Measurements from ENCODE around the gene HDGFL2.

Gene HDGFL2

DNA sequence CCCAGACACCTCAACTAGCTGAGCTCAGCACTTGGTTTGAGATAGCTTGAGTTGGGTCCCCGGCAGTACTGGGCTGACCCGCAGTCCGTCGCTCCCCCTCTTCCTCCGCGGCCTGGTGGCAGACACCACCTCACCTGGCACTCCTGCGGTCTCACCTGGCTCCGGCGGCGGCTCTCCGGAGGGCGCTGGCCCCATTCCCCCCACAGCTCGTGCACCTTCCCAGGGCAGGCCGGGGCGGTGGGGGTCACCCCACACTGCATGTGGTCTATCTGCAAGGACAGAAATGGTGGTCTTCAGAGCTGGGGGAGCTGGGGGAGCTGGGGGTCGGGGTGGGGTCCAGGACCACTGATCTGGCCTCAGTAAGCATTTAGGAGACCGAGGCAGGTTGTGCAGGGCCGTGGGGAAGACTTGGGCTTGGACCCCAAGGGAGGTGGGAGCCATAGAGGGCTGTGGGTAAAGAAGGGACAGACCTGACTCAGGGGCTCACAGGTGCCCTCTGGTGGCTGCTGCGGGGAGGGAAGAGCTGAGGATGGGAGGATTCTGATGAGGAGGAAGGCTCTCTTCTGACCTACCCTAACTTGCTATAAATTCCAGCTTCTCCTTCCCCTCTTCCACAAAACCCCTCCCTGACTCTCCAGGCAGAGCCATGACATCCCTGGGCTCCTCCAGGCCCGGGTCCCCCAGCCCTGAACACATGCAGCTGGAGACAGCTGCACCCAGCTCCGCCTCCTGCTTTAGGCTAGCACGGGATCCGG is 52.9 kb downstream of the HDGFL2 start (continued):
- TF ChIP-seq, protein P1, sequence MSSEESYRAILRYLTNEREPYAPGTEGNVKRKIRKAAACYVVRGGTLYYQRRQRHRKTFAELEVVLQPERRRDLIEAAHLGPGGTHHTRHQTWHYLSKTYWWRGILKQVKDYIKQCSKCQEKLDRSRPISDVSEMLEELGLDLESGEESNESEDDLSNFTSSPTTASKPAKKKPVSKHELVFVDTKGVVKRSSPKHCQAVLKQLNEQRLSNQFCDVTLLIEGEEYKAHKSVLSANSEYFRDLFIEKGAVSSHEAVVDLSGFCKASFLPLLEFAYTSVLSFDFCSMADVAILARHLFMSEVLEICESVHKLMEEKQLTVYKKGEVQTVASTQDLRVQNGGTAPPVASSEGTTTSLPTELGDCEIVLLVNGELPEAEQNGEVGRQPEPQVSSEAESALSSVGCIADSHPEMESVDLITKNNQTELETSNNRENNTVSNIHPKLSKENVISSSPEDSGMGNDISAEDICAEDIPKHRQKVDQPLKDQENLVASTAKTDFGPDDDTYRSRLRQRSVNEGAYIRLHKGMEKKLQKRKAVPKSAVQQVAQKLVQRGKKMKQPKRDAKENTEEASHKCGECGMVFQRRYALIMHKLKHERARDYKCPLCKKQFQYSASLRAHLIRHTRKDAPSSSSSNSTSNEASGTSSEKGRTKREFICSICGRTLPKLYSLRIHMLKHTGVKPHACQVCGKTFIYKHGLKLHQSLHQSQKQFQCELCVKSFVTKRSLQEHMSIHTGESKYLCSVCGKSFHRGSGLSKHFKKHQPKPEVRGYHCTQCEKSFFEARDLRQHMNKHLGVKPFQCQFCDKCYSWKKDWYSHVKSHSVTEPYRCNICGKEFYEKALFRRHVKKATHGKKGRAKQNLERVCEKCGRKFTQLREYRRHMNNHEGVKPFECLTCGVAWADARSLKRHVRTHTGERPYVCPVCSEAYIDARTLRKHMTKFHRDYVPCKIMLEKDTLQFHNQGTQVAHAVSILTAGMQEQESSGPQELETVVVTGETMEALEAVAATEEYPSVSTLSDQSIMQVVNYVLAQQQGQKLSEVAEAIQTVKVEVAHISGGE (tag by site-specific recombination; conservative IDR thresholded peaks at IDR 0.05; ENCODE audit: low read depth) = no peak
- no peak for TF ChIP-seq ZNF223 (tag by site-specific recombination; IDR thresholded peaks at IDR 0.05)
- TF ChIP-seq MEIS1 (CRISPR knock-in tag; IDR thresholded peaks at IDR 0.05; ENCODE audit: borderline replicate concordance) = no peak
- no peak for TF ChIP-seq ZNF626 (tag by site-specific recombination; IDR thresholded peaks at IDR 0.05)
- TF ChIP-seq ZIC2 (tag by site-specific recombination; IDR thresholded peaks at IDR 0.05) = no peak
- TF ChIP-seq GLIS1 (tag by site-specific recombination; IDR thresholded peaks at IDR 0.05) = 0 out of 2 replicates have a peak, but pooled peaks have one; percentile 15
- TF ChIP-seq ZNF404 (tag by site-specific recombination; IDR thresholded peaks at IDR 0.05) = no peak
- TF ChIP-seq ZNF654 (tag by site-specific recombination; IDR thresholded peaks at IDR 0.05; ENCODE audit: low read depth) = peak; percentile 50
- TF ChIP-seq, protein P2, sequence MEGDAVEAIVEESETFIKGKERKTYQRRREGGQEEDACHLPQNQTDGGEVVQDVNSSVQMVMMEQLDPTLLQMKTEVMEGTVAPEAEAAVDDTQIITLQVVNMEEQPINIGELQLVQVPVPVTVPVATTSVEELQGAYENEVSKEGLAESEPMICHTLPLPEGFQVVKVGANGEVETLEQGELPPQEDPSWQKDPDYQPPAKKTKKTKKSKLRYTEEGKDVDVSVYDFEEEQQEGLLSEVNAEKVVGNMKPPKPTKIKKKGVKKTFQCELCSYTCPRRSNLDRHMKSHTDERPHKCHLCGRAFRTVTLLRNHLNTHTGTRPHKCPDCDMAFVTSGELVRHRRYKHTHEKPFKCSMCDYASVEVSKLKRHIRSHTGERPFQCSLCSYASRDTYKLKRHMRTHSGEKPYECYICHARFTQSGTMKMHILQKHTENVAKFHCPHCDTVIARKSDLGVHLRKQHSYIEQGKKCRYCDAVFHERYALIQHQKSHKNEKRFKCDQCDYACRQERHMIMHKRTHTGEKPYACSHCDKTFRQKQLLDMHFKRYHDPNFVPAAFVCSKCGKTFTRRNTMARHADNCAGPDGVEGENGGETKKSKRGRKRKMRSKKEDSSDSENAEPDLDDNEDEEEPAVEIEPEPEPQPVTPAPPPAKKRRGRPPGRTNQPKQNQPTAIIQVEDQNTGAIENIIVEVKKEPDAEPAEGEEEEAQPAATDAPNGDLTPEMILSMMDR (tag by site-specific recombination; IDR thresholded peaks at IDR 0.05) = peak; percentile 74
- TF ChIP-seq, protein P3, sequence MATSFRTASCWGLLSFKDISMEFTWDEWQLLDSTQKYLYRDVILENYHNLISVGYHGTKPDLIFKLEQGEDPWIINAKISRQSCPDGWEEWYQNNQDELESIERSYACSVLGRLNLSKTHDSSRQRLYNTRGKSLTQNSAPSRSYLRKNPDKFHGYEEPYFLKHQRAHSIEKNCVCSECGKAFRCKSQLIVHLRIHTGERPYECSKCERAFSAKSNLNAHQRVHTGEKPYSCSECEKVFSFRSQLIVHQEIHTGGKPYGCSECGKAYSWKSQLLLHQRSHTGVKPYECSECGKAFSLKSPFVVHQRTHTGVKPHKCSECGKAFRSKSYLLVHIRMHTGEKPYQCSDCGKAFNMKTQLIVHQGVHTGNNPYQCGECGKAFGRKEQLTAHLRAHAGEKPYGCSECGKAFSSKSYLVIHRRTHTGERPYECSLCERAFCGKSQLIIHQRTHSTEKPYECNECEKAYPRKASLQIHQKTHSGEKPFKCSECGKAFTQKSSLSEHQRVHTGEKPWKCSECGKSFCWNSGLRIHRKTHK (tag by site-specific recombination; IDR thresholded peaks at IDR 0.05) = no peak
- TF ChIP-seq ZNF23 (tag by site-specific recombination; IDR thresholded peaks at IDR 0.05; ENCODE audit: borderline replicate concordance) = no peak
- TF ChIP-seq SP3 (tag by site-specific recombination; IDR thresholded peaks at IDR 0.05) = no peak

DNA sequence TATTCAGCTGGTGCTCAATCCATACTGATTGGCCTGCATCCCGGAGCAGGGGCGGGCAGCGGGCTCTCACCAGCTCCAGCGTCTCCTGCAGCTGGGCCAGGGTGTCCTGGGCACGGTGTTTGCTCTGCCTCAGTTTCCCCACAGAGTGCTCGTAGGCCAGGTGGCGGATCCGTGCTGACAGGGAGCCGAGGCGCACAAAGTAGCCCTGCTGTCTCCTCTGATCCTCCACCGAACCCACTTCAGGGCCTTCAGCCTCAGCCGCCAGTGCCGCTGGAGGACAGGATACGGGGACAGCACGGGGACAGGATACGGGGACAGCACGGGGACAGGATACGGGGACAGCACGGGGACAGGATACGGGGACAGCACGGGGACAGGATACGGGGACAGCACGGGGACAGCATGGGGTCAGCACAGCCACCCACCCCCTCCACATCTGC is 53.5 kb downstream of the HDGFL2 start:
- no peaks in the 10 kb centered on the region for H3K4me1 ChIP-seq (ENCODE audit: control insufficient read depth, insufficient read depth, low read length)
- ChIA-PET CTCF (interaction anchor here (0.6 to 5.2 kb wide), 25 partner anchors 8 to 280 kb away, joined by 3 to 72 read pairs (median 5); partner anchors contain the start of genes LRG1 and PLIN5), POLR2A (interaction anchor here (0.9 to 1.2 kb wide), 4 partner anchors 9 to 258 kb away, joined by 3 to 8 read pairs (median 4); partner anchors contain the start of gene PLIN5)
- TF ChIP-seq TCF7L2 (IDR thresholded peaks at IDR 0.05; ENCODE audit: borderline replicate concordance, low read depth, low read length) = no peak
- TF ChIP-seq ZNF335 (tag by site-specific recombination; conservative IDR thresholded peaks at IDR 0.05) = no peak
- TF ChIP-seq ZNF221 (tag by site-specific recombination; IDR thresholded peaks at IDR 0.05; ENCODE audit: borderline replicate concordance) = no peak
- TF ChIP-seq, protein P4, sequence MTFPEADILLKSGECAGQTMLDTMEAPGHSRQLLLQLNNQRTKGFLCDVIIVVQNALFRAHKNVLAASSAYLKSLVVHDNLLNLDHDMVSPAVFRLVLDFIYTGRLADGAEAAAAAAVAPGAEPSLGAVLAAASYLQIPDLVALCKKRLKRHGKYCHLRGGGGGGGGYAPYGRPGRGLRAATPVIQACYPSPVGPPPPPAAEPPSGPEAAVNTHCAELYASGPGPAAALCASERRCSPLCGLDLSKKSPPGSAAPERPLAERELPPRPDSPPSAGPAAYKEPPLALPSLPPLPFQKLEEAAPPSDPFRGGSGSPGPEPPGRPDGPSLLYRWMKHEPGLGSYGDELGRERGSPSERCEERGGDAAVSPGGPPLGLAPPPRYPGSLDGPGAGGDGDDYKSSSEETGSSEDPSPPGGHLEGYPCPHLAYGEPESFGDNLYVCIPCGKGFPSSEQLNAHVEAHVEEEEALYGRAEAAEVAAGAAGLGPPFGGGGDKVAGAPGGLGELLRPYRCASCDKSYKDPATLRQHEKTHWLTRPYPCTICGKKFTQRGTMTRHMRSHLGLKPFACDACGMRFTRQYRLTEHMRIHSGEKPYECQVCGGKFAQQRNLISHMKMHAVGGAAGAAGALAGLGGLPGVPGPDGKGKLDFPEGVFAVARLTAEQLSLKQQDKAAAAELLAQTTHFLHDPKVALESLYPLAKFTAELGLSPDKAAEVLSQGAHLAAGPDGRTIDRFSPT (tag by site-specific recombination; IDR thresholded peaks at IDR 0.05) = no peak
- no peak for TF ChIP-seq ZNF184 (tag by site-specific recombination; IDR thresholded peaks at IDR 0.05)
- no peak for TF ChIP-seq ZNF670 (tag by site-specific recombination; IDR thresholded peaks at IDR 0.05; ENCODE audit: low read depth)
- TF ChIP-seq, protein P5, sequence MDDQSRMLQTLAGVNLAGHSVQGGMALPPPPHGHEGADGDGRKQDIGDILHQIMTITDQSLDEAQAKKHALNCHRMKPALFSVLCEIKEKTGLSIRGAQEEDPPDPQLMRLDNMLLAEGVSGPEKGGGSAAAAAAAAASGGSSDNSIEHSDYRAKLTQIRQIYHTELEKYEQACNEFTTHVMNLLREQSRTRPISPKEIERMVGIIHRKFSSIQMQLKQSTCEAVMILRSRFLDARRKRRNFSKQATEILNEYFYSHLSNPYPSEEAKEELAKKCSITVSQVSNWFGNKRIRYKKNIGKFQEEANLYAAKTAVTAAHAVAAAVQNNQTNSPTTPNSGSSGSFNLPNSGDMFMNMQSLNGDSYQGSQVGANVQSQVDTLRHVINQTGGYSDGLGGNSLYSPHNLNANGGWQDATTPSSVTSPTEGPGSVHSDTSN (CRISPR knock-in tag; IDR thresholded peaks at IDR 0.05) = no peak
- no peak for TF ChIP-seq ZNF132 (tag by site-specific recombination; IDR thresholded peaks at IDR 0.05; ENCODE audit: borderline replicate concordance)
- no peak for TF ChIP-seq ZNF292 (tag by site-specific recombination; IDR thresholded peaks at IDR 0.05; ENCODE audit: borderline replicate concordance, low read depth)
- TF ChIP-seq WT1 (tag by site-specific recombination; IDR thresholded peaks at IDR 0.05) = no peak
- TF ChIP-seq ZNF239 (tag by site-specific recombination; IDR thresholded peaks at IDR 0.05) = no peak

More for the DNA sequence above, 53.5 kb downstream of the HDGFL2 start:
- no peaks in the 10 kb centered on the region for H3K9me3 ChIP-seq (ENCODE audit: control insufficient read depth, insufficient read depth, low read depth, low read length)
- H3K4me3 ChIP-seq (ENCODE audit: low read depth, low read length) = no peak overlapping the region
- no peaks in the 10 kb centered on the region for H3K36me3 ChIP-seq (ENCODE audit: control insufficient read depth in 2 of 2, insufficient read depth in 1 of 2, low read length in 2 of 2)
- H3K27ac ChIP-seq (ENCODE audit: extremely low read depth, low read depth, low read length) = no peak overlapping the region

Data from HEK293 (cell line).